ENCODE results near the gene KRTAP17-1.
"Not testable (repeated sequence)": the region's sequence is repeated elsewhere in the genome, so short reads cannot be mapped to it uniquely, and the experiment has no call there.

The KRTAP17-1 gene, protein sequence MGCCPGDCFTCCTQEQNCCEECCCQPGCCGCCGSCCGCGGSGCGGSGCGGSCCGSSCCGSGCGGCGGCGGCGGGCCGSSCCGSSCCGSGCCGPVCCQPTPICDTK

GRCh38 chr17:41315204-41315794, at the start of gene KRTAP17-1:
Gene KRTAP17-1, minus strand, starts transcription at chr17:41315710. Its CDS starts 60 bp downstream, at chr17:41315650.
- DNase-seq = no peak

- DNase-seq = no peak
Observed at GRCh38 chr17:41363881-41364280, 48.4 kb upstream of the KRTAP17-1 start.

DNA sequence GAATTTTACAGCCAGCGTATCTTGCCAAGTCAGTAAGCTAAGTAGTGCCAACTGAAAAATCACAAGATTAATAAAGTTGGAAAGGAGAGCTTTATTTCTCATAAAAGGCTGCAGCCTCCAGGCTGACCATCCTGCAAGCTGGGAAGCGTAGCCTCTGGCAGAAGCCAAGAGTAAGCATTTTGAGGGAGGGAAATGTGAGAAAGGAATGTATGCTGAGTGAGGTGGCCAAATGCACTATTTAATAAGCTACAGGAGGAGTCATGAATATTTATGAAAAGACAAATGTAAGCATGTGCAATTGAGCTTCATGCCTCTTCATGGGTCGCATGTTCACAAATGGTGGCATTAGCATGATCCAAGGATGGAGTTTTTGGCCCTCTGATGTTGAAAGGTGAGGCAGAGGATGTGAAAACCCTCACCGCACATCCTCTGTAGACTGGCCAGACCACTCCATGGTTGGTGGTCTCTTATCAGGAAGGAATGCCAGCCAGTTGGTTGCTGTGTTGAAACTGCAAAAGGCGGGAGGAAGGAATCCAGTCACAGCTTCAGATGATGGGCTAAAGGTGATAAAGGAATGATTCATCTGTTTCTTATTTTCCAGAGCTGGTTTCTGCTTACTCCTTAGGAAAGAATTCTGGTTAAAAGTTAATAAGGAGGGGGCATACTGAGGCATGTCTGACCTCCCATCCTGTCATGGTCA, 44.9 kb upstream of the KRTAP17-1 start:
- no peak for DNase-seq

DNA sequence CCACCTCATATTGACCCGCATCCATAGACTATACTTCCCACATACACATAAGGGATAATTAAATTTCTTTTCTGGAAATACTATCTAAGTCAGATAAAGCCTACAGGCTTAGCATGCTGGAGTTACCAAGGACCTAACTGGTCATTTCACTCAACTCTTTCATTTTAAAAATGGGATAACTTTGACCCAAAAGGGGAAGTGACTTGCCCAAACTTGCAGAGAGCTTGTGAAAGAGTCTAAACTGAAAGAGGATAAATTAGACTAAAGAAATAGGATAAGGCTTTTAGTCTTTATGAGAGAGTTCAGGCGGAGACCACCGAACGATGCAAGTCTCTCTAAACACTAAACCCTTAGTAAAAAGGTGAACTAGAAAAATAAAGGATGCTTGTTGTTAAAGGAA, 39.0 kb upstream of the KRTAP17-1 start:
- no peak for DNase-seq

- DNase-seq = peak; percentile 19
Observed at GRCh38 chr17:41352597-41353366, 37.3 kb upstream of the KRTAP17-1 start.

GRCh38 chr17:41351177-41351576, 35.7 kb upstream of the KRTAP17-1 start:
- DNase-seq = no peak

GRCh38 chr17:41350381-41350878, 34.9 kb upstream of the KRTAP17-1 start, which contains the start of gene KRT33A:
Gene KRT33A, minus strand, starts transcription at chr17:41350828. Its CDS starts 61 bp downstream, at chr17:41350767.
- DNase-seq = not testable (repeated sequence)

DNA sequence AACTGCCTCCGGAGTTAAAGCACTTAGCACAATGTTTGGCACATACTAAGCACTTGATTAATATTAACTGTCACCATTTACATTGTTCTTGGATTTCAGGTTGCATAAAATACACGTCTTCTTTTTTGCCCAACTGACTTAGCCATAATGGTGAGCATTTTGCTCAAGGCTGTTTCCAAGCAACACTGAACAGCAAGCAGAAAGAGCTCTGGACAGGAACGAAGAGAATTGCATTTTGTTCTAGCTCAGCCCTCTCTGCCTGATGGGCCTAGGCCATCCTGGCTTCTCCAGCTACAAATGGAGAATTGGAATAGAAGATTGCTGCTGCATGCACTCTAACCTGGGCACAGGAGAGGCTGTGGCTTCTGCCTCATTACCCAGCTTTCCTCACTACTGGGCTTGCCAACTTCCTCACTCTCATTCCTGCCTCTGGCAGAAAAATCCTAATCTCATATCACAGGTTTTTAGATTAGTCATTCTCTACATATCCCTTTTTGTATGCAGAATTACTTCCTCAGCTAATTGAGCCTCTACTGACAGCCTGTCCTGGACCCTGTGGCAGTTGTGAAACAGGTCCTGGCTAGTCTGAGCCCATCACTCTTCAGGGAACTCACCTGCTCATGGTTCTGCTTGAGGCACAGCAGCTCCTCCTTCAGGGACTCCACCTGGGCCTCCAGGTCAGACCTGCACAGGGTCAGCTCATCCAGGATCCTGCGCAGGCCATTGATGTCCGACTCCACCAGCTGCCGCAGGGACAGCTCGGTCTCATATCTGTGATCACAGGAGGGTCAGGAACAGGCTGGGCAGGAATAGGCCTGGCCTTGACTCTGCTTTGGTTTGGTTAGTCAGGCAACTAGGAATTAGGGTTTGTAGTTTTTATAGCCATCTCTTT, 32.6 kb upstream of the KRTAP17-1 start:
- no peak for DNase-seq

DNA sequence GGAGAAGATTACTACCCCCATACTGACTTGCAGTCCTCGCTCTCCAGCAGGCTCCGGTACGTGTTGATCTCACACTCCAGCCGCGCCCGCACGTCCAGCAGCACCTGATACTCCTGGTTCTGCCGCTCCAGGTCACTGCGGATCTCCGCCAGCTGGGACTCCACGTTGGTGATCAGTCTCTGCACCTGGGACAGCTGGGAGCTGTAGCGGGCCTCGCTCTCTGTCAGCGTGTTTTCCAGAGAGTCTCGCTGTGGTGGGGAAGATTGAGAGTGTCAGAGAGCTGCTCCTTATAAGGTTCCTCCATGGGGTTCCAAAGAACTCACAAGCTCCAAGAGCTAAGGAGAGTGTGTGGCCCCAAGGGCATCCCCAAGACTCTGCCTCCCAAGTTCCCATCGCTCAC, 30.9 kb upstream of the KRTAP17-1 start:
- DNase-seq = not testable (repeated sequence)

DNA sequence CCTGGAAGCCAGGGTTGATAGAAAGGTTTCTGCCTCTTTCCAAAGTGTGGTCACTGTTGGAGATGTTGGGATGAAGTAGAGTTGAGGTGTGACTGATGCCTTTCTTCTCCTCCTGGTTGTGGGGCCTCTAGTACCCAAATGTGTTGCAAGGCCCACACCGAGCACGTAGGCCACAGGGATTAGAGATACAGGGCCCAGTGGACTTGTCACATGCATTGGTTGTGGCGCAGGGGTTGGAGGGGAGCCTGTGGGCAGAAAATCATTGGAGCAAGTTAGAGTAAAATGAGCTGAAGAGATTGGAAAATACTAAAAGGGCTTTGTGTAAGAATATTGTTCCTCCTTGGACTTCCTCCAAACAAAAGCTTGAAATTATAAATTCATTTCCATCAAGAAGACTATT, 30.5 kb upstream of the KRTAP17-1 start:
- no peak for DNase-seq

GRCh38 chr17:41343029-41343428, 27.5 kb upstream of the KRTAP17-1 start:
- no peak for DNase-seq

DNA sequence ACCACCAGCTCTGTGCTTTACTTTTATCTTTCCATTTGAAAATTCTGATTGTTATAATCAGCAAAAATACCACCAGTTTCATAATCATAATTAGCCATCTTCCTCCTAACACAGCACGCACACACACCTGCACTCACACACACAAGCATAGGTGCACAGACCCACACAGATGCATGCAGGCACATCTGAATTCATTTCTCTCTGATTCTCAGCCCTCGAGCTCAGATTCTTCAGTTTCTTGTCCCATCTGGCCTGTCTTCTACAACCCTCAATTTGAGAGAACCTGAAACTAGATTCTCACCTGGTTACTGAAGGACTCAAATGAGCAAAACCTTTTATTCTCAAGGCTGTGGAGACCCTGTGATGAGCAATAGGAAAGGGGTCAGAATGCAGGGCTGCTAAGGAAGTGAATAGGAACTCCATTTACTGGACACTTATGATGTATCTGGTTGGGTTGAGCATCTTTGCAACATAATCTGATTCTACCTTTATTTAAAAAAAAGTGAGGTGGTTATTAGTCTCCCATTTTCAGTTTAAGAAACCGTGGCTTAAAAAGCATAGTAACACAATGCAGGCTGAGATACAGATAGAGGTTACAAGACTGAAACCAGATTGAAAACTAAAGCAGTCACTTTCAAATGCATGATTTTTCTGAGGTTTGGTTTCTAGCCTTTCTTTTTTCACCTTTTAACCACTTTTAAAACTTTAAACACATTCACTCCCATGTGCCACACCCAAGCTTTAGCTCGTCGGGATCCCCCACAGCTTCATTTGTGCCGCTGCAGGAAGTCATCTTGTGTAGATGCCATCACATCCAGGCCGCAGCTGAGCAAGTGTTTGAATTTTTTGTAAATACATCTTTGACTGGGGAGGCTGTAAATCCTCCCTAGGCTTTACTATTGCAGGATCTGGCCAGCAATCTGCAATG, 25.7 kb upstream of the KRTAP17-1 start:
- no peak for DNase-seq

DNA sequence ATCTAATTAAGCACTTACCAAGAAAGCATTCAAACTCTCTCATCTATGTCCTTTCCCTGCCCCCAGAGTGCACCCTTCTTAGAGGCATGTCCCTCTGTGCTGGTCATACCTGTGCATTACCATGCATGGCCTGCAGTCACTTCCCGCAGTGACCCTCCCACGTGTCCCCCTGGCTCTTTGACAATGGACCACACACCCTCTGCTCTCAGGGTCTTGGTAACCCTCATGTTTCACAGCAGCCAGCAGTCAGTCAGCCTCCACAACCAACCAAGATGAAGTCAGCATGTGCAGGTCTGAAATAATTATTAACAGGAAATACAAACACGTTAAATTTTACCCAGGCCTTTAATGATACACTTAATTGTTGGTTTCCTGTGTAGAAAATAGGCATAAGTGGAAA, 25.0 kb upstream of the KRTAP17-1 start:
- DNase-seq = no peak

- DNase-seq = no peak
Observed at GRCh38 chr17:41339571-41340172, 24.2 kb upstream of the KRTAP17-1 start.

GRCh38 chr17:41338961-41339485, 23.5 kb upstream of the KRTAP17-1 start:
- DNase-seq = no peak

- DNase-seq = no peak
Observed at GRCh38 chr17:41335747-41336146, 20.2 kb upstream of the KRTAP17-1 start.

DNA sequence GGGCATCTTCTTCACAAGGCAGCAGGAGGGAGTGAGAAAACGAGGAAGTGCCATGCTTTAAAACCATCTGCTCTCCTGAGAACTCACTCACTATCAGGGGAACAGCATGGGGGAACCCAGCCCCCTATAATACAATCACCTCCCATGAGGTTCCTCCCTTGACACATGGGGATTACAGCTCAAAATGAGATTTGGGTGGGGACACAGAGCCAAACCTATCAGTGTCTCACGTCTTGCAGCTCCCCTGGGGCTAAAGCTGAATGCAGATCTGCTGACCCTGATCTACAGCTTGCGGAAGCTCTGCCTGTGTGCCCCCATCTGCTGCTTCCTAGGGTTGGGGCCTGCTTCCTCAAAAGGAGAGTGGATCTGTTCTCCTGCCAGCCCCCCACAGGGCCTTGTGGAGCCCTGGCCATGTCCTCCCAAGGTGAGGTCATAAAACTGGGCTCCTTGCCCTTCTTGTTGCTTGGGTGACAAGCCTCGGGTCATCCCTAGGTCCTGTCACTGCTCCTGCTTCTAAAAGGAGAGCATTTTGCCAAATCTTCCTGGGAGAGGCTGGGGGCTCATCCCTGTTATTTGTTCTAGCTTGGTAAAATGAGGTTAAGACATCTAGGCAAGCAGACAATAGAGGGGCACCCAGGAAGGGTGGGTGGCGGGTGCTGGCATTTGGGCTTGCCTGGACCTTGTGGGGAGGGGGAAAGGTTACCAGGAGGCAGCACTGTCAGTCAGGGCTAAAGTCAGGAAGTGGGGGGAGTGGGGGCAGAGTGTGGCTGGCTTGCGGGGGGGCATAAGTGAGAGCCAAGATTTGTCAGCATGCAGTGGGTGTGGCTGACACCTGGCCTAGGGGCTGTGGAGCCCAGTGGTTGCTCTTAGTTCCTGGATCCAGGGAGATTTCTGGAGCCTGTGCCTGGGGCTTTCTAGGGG, 19.1 kb upstream of the KRTAP17-1 start:
- no peak for DNase-seq

- no peak for DNase-seq
Observed at GRCh38 chr17:41333836-41334235, 18.3 kb upstream of the KRTAP17-1 start.

- DNase-seq = no peak
Observed at GRCh38 chr17:41333098-41333497, 17.6 kb upstream of the KRTAP17-1 start.

Data from NCI-H1105 (cell line).